ENCODE results near the gene FABP6.

- TF ChIP-seq CTCF (IDR thresholded peaks at IDR 0.05) (no peak), SIN3A (IDR thresholded peaks at IDR 0.05; ENCODE audit: borderline replicate concordance, insufficient read depth, low read depth, low read length) (no peak), POLR2AphosphoS5 (IDR thresholded peaks at IDR 0.05; ENCODE audit: low read depth, low read length) (no peak), TCF7L2 (IDR thresholded peaks at IDR 0.05; ENCODE audit: low read depth, low read length) (no peak)
These were observed 41.4 kb downstream of the FABP6 start for GRCh38 chr5:160270704-160271103.
